GM19240 (cell line): Measurements from ENCODE around the gene CETN1.

Experiments
- DNase-seq: peaks from one replicate; pipeline ENCODE4 v3.0.0; 2011; ENCODE audit warnings: low spot score; ENCODE audit not compliant: insufficient read length

The CETN1 gene

GRCh38 chr18:576924-577323 is 3.3 kb upstream of the CETN1 start:
- DNase-seq: no peak

GRCh38 chr18:577643-578375 is 2.4 kb upstream of the CETN1 start:
- DNase-seq: no peak

DNA sequence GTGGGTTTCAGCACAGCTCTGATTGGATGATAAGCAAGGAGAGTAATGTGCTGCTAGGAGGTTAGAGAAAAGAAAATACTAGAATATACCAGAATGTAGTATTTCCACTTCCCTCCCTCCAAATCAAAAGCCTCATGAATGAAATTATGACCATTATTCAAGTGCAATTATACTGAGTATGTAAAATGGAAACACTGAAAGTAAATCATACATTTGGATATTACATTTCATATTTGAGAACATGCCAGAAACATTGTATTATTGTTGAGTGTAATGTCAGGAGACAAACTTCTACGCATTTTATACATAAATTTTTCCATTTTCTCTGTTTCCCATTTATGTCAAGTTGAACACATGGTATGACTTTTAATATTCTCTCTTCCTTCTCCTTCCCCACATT is 942 bp upstream of the CETN1 start:
- DNase-seq: no peak

GRCh38 chr18:581096-581495 is 916 bp downstream of the CETN1 start:
- DNase-seq: no peak

DNA sequence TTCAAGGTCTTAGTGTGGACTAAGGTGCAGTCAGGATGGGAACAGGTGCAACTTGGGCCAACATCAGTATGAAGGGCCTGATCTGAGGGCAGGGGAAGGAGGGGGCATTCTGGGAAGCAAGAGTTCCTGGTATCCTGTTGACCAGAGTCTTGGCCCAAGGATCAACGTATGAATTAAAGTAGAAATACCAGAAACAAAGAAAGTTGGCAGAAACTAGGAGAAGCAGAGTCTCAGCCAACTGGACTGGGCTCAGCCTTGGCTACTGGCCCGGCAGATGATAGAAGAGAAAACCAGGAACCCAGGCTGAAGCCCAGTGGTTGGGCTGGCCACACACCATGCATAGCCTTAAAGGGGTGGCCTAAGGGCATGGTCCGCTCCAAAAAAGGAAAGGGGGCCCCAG is 2.3 kb downstream of the CETN1 start:
- DNase-seq: no peak

DNA sequence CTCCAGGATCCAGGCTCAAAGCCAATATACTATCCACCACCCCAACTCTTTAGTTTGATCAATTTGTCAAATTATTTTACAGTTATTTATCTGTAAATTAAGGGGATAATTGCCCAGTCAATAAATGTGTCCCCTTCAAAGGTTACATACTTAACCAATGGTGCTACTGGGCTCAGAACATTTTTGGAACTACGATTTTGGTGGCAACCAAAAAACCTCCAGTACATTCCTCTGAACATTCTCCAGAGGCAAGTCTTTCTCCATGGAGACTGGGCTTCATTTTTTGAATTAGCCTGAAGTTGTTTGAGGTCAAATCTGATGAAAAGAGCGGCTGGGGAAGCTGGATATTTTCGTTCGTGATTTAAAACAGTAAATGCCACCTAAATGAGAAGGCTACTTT is 14.9 kb downstream of the CETN1 start:
- no peak for DNase-seq

GRCh38 chr18:595571-595970 is 15.4 kb downstream of the CETN1 start:
- DNase-seq: no peak

DNA sequence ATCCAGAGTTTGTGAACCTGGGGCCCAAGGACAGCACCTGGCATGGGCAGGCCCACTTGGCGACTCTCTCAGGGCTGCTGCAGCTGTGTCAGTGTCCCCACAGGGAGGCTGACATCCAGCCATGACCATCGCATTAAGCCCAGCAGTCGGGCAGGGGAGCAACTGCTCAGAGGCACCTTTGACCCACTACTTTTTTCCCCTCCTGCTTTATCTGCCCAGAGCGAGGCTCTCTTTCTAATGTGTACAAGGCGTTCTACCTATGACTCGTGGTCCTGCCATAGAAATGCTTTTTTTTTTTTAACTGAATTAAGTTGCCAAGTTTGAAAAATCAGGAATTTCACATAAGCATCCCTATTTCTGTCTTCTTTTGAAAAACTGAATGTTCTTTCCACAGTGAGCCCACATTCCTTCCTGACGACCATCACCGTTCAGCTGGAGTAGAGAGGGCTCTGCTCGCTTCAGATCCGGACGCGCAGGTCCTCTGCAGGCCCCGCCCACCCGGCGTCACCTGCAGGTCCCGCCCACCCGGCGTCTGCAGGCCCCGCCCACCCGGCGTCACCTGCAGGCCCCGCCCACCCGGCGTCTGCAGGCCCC is 16.2 kb downstream of the CETN1 start:
- peak; percentile 15 for DNase-seq

GRCh38 chr18:598124-598589 is 18.0 kb downstream of the CETN1 start:
- no peak for DNase-seq

DNA sequence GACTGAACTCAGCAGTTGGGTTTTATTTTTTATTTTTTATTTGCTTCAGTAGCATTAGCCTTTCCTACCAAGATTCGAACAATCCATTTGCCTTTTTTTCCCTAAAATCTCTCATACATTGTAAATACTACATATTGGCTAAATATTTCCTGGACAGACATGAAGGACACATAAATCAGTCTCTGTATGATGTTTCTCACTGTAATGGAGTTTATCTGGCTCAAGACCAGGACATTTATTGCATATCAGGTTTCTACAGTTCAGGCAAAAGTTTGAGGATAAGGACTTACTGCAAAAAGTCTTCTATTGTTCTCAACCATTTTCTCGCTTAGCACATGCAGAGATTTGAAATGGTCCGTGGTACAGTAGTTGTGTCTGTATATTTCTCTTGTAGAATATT is 19.9 kb downstream of the CETN1 start:
- DNase-seq: no peak

- no peak for DNase-seq
Measured at GRCh38 chr18:604771-605170, 24.6 kb downstream of the CETN1 start.

GRCh38 chr18:607930-608329 is 27.8 kb downstream of the CETN1 start:
- DNase-seq: no peak

GRCh38 chr18:610214-610928 is 30.2 kb downstream of the CETN1 start:
- no peak for DNase-seq

DNA sequence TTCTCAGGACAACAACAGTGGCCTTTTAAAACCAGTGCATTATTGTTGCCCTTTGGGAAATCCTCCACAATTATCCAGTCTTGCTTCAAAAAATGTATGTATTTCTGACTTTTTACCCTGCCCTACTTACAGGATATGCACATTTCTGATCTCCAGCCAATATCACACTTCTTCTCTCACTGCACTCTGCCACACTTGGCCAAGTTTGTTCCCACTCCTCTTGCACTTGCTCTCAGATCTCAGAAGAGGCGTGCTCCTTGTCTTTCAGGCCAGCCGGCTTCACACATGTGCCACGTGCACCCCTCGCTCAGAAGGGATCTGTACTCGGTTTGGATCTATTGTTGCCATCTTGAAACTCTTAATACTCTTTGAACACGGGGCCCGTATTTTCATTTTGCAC is 32.0 kb downstream of the CETN1 start:
- DNase-seq: no peak

GRCh38 chr18:614193-614592 is 34.0 kb downstream of the CETN1 start:
- no peak for DNase-seq

- no peak for DNase-seq
Measured at GRCh38 chr18:615092-615521, 34.9 kb downstream of the CETN1 start.

DNA sequence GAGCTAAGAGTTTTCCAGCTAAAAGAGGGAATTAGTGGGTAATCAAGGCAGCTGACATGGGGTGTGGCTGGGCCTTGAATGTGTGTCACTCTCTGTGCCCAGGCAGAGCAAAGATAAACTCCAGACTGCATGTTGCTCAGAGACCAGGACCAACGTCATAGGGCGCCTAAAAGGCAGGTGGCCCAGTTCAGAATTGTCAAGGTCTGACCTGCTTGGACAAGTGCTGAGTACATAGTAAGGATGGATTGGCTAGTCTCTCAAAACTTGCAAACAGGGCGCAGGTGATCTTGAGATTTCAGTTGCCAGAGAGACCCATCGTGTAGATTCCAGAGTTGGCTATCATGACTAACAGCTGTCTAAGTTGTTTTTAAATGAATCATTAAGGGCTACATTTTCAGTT is 35.6 kb downstream of the CETN1 start:
- no peak for DNase-seq

DNA sequence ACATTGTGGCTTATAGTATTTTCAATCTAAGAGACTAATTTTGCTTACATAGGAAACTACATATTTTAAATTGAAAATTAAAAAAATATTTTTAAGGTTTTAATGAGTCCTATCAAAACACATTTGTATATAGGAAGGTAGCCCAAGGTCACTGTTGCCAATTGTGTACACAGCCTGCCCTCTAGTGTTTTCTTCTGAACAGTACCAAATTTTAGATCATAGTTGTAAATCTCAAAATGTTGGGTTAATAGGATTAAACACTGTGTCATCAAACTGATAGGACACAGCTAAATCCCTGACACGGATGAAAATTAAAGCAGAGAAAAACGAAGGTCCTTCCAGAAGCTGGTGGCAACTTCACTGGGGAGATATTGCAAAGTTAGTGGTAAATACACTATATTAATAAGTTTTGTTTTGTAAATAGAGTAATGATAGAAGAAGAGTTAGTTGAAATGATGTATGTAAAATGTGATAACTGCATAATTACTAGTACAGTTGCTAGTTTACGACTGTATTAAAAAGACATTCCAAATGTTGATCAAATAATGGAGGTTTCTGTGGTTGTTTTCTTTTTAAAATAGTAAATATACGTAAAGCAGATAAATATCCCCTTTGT is 36.3 kb downstream of the CETN1 start:
- DNase-seq: no peak

- DNase-seq: no peak
Measured at GRCh38 chr18:617970-618504, 37.9 kb downstream of the CETN1 start.

DNA sequence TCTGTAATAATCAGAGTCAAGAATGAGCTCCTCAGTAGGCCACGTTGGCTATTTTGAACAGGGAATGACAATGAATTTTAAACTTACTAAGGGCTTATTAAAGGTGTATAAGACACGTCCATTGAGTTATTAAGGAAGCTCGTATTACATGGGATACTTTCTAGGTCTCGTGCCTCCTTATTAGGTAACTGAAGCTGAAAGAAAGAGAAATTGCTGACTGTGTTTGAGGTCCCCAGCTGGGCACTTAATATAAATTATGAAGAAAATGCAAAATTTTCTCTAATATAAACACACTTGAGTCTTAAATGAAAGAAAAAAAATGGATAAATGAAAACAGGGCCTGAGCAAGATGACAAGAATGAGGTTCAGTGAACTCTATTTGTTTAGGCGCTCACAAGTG is 38.4 kb downstream of the CETN1 start:
- no peak for DNase-seq

DNA sequence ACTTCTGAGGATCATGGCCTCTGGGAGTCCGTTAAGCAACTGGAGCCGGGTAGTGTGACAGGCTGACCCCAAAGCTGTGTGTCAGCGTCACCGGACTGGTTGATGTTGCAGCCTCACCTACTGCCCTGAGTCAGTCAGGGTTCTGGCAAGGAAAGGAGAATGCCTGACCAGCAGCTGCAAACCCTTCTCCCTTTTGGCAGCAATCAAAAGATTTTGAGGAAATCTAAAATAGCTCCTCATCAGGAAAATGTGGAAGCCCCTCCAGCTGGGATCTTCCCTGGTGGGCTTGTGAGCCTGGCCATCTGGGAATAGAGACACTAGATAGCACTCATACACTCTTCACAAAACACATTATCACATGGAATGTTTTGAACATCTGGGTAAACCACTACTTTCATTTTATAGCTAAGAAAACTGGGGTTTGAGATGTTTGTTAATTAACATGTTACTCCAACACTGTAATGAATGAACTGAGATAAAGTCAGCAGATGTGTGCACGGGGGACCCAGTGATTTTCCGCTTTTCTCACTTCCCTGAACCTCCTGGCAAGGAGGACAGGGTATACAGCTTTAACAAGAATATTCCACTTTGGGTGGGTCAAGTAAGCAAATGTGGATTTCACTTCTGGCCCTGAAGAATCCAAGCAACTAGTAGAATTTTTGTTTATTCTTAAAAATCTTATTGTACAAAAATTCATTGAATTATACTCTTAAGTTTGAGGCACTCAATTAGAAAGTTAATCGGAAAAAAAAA is 41.3 kb downstream of the CETN1 start:
- DNase-seq: no peak
